Keratinocyte (primary cell): ENCODE results near the gene TMEM52. TPM values are rescaled to one million over a fixed set of nuclear protein-coding genes. Genes with fewer than 3 reads are reported as not detected.

ENCODE experiments used
- DNase-seq: peaks from one replicate; pipeline ENCODE4 v3.0.0-alpha.2; 2011; ENCODE audit warnings: low read depth, missing footprints, low spot score
- FAIRE-seq: peaks from 2 replicates; lab custom pipeline; 2011; peaks lifted over from hg19 to GRCh38; lab: Jason Lieb, UNC
- H2AFZ ChIP-seq: 2 replicates; pipeline ENCODE4 v1.6.0; 2012; ENCODE audit warnings: low read length, control low read depth, inconsistent platforms; ENCODE audit not compliant: control insufficient read depth
- H3K27ac ChIP-seq: 2 replicates; pipeline ENCODE4 v1.5.1; 2011; ENCODE audit warnings: low read length; ENCODE audit not compliant: control insufficient read depth, insufficient read depth
- H3K27me3 ChIP-seq: 3 replicates; pipeline ENCODE4 v1.6.0; 2011; ENCODE audit warnings: low read length; ENCODE audit not compliant: control insufficient read depth, insufficient read depth; ENCODE audit errors: extremely low read depth
- H3K36me3 ChIP-seq, 2 experiments: 2 replicates in 1 of 2; 3 replicates in 1 of 2; pipeline ENCODE4 v1.5.1; 2011; ENCODE audit warnings: low read length in 2 of 2, mild to moderate bottlenecking in 1 of 2; ENCODE audit not compliant: control insufficient read depth in 2 of 2, insufficient read depth in 2 of 2; ENCODE audit errors: extremely low read depth in 1 of 2
- H3K4me1 ChIP-seq: 3 replicates; pipeline ENCODE4 v1.5.1; 2011; ENCODE audit warnings: low read length; ENCODE audit not compliant: control insufficient read depth, insufficient read depth; ENCODE audit errors: extremely low read depth
- H3K4me2 ChIP-seq: 3 replicates; pipeline ENCODE4 v1.6.0; 2011; ENCODE audit warnings: low read depth, low read length; ENCODE audit not compliant: control insufficient read depth, insufficient read depth; ENCODE audit errors: extremely low read depth
- H3K4me3 ChIP-seq, 3 experiments: fragments of 200-600 bp in 1 of 3; sonication (generic) in 1 of 3; 2 replicates in 2 of 3; 3 replicates in 1 of 3; pipeline ENCODE4 v1.5.1; 2011 to 2016; ENCODE audit warnings: low read length in 3 of 3, mild to moderate bottlenecking in 3 of 3, control low read depth in 2 of 3, inconsistent platforms in 1 of 3, low read depth in 1 of 3, mixed read lengths in 1 of 3, mixed run types in 1 of 3, moderate library complexity in 1 of 3; ENCODE audit not compliant: control insufficient read depth in 2 of 3, insufficient read depth in 2 of 3; ENCODE audit errors: extremely low read depth in 1 of 3
- H3K79me2 ChIP-seq: 2 replicates; pipeline ENCODE4 v1.6.0; 2012; ENCODE audit warnings: low read length; ENCODE audit not compliant: control insufficient read depth, insufficient read depth
- H3K9ac ChIP-seq: 3 replicates; pipeline ENCODE4 v1.6.0; 2011; ENCODE audit warnings: low read length; ENCODE audit not compliant: control insufficient read depth, insufficient read depth; ENCODE audit errors: extremely low read depth
- H3K9me1 ChIP-seq: 3 replicates; pipeline ENCODE4 v1.6.0; 2011; ENCODE audit warnings: low read length; ENCODE audit not compliant: control insufficient read depth, insufficient read depth; ENCODE audit errors: extremely low read depth
- H3K9me3 ChIP-seq: 2 replicates; pipeline ENCODE4 v1.5.1; 2012; ENCODE audit warnings: low read depth, low read length; ENCODE audit not compliant: control insufficient read depth
- H4K20me1 ChIP-seq: 3 replicates; pipeline ENCODE4 v1.6.0; 2011; ENCODE audit warnings: low read length; ENCODE audit not compliant: control insufficient read depth, insufficient read depth; ENCODE audit errors: extremely low read depth
- EZH2 ChIP-seq: IDR thresholded peaks from one replicate; pipeline ENCODE4 v1.6.1; 2012; ENCODE audit warnings: inconsistent platforms, mild to moderate bottlenecking, low read length, moderate library complexity
- dilution Hi-C: fragments of 300-500 bp; cut with MboI; formaldehyde crosslinking; loops from one replicate; pipeline ENCODE4 v1.7.0; 2020; ENCODE audit warnings: low sequenced_read_pairs; ENCODE audit not compliant: extremely low pct_ligation_motif_present
- polyA plus RNA-seq, 5 experiments: library from polyadenylated mRNA; depleted of rRNA in 3 of 5; stranded (reverse) in 3 of 5; stranded (forward) in 1 of 5; unstranded in 1 of 5; fragments of >200 nt; gene quantifications; 1 replicate in 1 of 5; 2 replicates in 3 of 5; 3 replicates in 1 of 5; pipeline versions ENCODE4 v1.2.1 to v1.2.3, GENCODE V29; 2011 to 2012; ENCODE audit warnings: missing spikeins in 2 of 5, low read depth in 1 of 5, low replicate concordance in 1 of 5
- TF ChIP-seq, protein P1 (sequence below), 3 experiments: IDR thresholded peaks in 1 of 3; conservative IDR thresholded peaks in 1 of 3; optimal IDR thresholded peaks in 1 of 3; 2 replicates in 2 of 3; 3 replicates in 1 of 3; pipeline versions ENCODE3 to v1.5.1; 2011; ENCODE audit warnings: low read length in 3 of 3, mild to moderate bottlenecking in 3 of 3, moderate library complexity in 2 of 3, control low read depth in 1 of 3, inconsistent platforms in 1 of 3; ENCODE audit not compliant: insufficient read depth in 2 of 3; ENCODE audit errors: extremely low read depth in 1 of 3

Gene TMEM52
- polyA plus RNA-seq, 1 donor (not counting 4 experiments of a cell fraction or from before 2014, with no cell fraction given), result 0.10 TPM

DNA sequence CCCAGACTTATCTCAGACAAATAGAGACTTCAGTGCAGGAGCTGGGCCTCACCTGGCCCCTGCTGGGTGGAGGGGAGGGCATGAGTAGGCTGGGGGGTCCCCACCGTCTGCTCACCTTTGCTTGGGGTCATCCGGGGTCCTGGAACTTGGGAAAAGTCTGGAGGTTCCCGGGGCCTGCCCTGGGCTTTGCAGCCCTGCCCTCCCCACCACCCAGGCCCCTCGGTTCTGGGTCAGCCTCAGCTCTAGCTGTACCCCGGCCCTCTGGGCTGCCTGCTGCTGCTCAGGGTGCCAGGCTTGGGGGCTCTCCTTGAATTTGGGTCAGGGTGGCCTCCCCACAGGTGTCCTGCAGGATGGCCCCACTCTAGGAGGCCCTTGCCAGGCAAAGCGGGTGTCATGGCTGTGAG lies 2.4 kb upstream of the TMEM52 start:
- peaks cover 19% of the 10 kb centered on the region for H3K27me3 ChIP-seq
- TF ChIP-seq EZH2, result no peak
- TF ChIP-seq, protein P1, sequence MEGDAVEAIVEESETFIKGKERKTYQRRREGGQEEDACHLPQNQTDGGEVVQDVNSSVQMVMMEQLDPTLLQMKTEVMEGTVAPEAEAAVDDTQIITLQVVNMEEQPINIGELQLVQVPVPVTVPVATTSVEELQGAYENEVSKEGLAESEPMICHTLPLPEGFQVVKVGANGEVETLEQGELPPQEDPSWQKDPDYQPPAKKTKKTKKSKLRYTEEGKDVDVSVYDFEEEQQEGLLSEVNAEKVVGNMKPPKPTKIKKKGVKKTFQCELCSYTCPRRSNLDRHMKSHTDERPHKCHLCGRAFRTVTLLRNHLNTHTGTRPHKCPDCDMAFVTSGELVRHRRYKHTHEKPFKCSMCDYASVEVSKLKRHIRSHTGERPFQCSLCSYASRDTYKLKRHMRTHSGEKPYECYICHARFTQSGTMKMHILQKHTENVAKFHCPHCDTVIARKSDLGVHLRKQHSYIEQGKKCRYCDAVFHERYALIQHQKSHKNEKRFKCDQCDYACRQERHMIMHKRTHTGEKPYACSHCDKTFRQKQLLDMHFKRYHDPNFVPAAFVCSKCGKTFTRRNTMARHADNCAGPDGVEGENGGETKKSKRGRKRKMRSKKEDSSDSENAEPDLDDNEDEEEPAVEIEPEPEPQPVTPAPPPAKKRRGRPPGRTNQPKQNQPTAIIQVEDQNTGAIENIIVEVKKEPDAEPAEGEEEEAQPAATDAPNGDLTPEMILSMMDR (optimal IDR thresholded peaks at IDR 0.05 in 1 of 3, IDR thresholded peaks at IDR 0.05 in 1 of 3, conservative IDR thresholded peaks at IDR 0.05 in 1 of 3; ENCODE audit: extremely low read depth in 1 of 3, insufficient read depth in 2 of 3, low read length in 3 of 3), result no peak
- H3K9me3 ChIP-seq, result no peaks in the 10 kb centered on the region
- dilution Hi-C loops, result no loop called here
- no peak for DNase-seq
- no peaks in the 10 kb centered on the region for H4K20me1 ChIP-seq
- no peak for FAIRE-seq
- no peak overlapping the region for H3K9ac ChIP-seq
- no peak overlapping the region for H2AFZ ChIP-seq
- H3K4me2 ChIP-seq, result no peak overlapping the region
- no peaks in the 10 kb centered on the region for H3K79me2 ChIP-seq
- no peaks in the 10 kb centered on the region for H3K9me1 ChIP-seq
- H3K4me3 ChIP-seq, result no peak overlapping the region
- H3K4me1 ChIP-seq, result no peaks in the 10 kb centered on the region
- H3K27ac ChIP-seq, result no peak overlapping the region
- H3K36me3 ChIP-seq, result no peaks in the 10 kb centered on the region

DNA sequence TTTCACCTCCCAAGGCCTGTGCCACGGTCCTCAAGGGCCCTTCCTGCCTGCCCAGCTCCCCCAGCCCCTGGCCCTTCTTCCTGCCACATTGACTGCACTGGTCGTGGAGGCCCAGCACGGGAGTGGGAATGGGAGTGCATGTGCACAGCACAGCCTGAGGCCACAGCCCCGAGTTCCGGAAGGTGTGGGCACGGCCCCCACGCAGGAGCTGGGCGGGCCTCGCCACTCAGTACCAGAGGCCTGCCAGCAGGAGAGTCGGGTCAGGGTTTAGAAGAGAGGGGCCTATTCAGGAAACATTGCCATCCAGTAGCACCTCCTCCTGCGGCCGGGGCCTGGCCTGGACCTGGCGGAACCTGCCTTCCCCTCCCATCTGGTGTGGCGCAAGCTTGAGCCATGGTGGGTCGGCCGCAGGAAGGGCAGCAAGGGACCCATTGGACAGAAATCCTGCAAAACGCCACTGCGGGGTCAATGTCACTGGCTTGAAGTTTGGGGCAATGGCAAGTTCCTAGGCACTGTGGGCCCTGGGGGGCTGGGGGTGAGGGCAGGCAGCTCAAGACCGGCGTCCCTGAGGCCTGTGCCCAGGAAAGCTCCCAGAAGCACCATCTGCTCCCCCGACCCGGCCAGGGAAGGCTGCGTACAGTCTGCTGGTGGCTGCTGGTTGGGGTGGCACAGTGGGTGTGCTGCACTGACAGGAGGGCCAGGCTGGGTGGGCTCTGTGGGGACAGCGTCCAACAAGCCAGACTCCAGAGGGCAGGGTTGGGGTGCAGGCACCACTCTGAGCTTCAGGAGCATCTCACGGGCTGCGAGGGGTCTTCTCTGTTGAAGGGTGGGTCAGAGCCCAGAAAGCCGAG lies 1.8 kb upstream of the TMEM52 start:
- H3K79me2 ChIP-seq, result no peaks in the 10 kb centered on the region
- H3K9me1 ChIP-seq, result no peaks in the 10 kb centered on the region
- TF ChIP-seq, protein P1 (optimal IDR thresholded peaks at IDR 0.05 in 1 of 3, IDR thresholded peaks at IDR 0.05 in 1 of 3, conservative IDR thresholded peaks at IDR 0.05 in 1 of 3; ENCODE audit: extremely low read depth in 1 of 3, insufficient read depth in 2 of 3, low read length in 3 of 3), result no peak
- no peak for TF ChIP-seq EZH2
- H3K4me1 ChIP-seq, result no peaks in the 10 kb centered on the region
- H3K27me3 ChIP-seq, result peaks cover 16% of the 10 kb centered on the region
- H3K36me3 ChIP-seq, result no peaks in the 10 kb centered on the region
- no peaks in the 10 kb centered on the region for H3K9me3 ChIP-seq
- no peak overlapping the region for H3K27ac ChIP-seq
- no peak overlapping the region for H3K9ac ChIP-seq
- H2AFZ ChIP-seq, result no peak overlapping the region
- no peak overlapping the region for H3K4me2 ChIP-seq
- H3K4me3 ChIP-seq, result no peak overlapping the region
- DNase-seq (no peak), FAIRE-seq (no peak)
- no peaks in the 10 kb centered on the region for H4K20me1 ChIP-seq
- dilution Hi-C loops, result no loop called here
